A549 (cell line): ENCODE data around the gene EXOC6.

Experiments used
- CTCF ChIP-seq: fragments of >200 bp; sonication (Bioruptor Twin); formaldehyde crosslinking; IDR thresholded peaks from 3 replicates; pipeline ENCODE4 v1.5.1; 2016
- EHMT2 ChIP-seq: fragments of 200-600 bp; sonication (generic); IDR thresholded peaks from 2 replicates; pipeline ENCODE4 v1.6.1; 2016; ENCODE audit warnings: antibody characterized with exemption, low read depth, mild to moderate bottlenecking, moderate library complexity
- EP300 ChIP-seq, 2 experiments: fragments of >200 bp; sonication (Bioruptor Twin); formaldehyde crosslinking; IDR thresholded peaks; 2 replicates in 1 of 2; 3 replicates in 1 of 2; pipeline ENCODE4 v1.6.1; 2016 to 2017
- HOXA7 ChIP-seq: fragments of 250-450 bp; sonication (Bioruptor Pico); IDR thresholded peaks from 2 replicates; pipeline ENCODE4 v1.5.0; 2020; ENCODE audit warnings: mild to moderate bottlenecking, moderate library complexity
- JUN ChIP-seq, 2 experiments: fragments of >200 bp; sonication (Bioruptor Twin); formaldehyde crosslinking; IDR thresholded peaks; 2 replicates in 1 of 2; 3 replicates in 1 of 2; pipeline ENCODE4 v1.6.1; 2016 to 2017
- MYC ChIP-seq: IDR thresholded peaks from 2 replicates; pipeline ENCODE4 v1.6.1; 2012; ENCODE audit warnings: mild to moderate bottlenecking, inconsistent platforms, low read length, improper control_type of control experiment, borderline replicate concordance
- POLR2A ChIP-seq: IDR thresholded peaks from 2 replicates; pipeline ENCODE4 v1.6.1; 2012; ENCODE audit warnings: mild to moderate bottlenecking, low read length
- POLR2AphosphoS2 ChIP-seq: conservative IDR thresholded peaks from 2 replicates; pipeline ENCODE4 v1.6.1; 2012; ENCODE audit warnings: low read length, improper control_type of control experiment, inconsistent platforms

- TF ChIP-seq EP300 (IDR thresholded peaks at IDR 0.05) = no peak
- no peak for TF ChIP-seq CTCF
- no peak for TF ChIP-seq HOXA7 (CRISPR knock-in tag)
- no peak for TF ChIP-seq EHMT2
- TF ChIP-seq POLR2A = no peak
- no peak for TF ChIP-seq JUN (IDR thresholded peaks at IDR 0.05)
- no peak for TF ChIP-seq POLR2AphosphoS2
- no peak for TF ChIP-seq MYC
These were observed 231.5 kb downstream of the EXOC6 start for GRCh38 chr10:93079663-93080349.
